Measurements from ENCODE around the gene IGSF21.

Gene IGSF21

DNA sequence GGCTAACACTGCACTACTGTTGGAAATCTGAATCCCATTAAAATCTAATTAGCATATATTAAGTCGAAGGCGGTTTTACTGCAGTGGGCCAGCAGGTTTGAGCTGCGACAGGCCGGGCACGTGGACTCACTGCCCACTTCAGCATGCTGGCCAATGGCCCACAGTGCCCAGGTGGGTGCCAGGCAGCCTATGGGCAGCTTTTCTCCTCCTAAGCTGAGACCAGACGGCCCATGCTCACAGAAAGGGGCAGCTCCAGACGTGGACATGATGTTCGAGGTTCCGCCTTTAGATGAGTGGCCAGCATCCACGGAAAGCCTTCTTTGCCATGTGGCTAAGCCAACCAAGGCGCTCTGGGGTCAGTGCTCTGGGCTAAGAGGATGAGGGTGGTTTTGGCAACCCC is 283.4 kb downstream of the IGSF21 start:
- Histone ChIP-seq H3K36me3 (ENCODE audit: control insufficient read depth, low read length) (no peaks in the 10 kb centered on the region), H4K20me1 (ENCODE audit: control insufficient read depth, insufficient read depth, low read depth, low read length) (no peaks in the 10 kb centered on the region), H3K4me2 (ENCODE audit: low read length) (no peak overlapping the region), H3K9me3 (ENCODE audit: control insufficient read depth, insufficient read depth, low read length) (no peaks in the 10 kb centered on the region), H3K9me2 (replicated peaks; ENCODE audit: control insufficient read depth, low read length) (no peaks in the 10 kb centered on the region), H3K27me3 (ENCODE audit: control insufficient read depth, low read length) (no peaks in the 10 kb centered on the region; the same call in 1 of the 2 replicates), H3K79me2 (ENCODE audit: control insufficient read depth, low read length) (no peaks in the 10 kb centered on the region), H3F3A (ENCODE audit: control insufficient read depth, insufficient read depth) (no peaks in the 10 kb centered on the region), H3K4me1 (ENCODE audit: control insufficient read depth, low read length) (no peaks in the 10 kb centered on the region), H3K27ac (ENCODE audit: low read depth, low read length) (no peak overlapping the region), H3K4me3 (ENCODE audit: low read length) (no peak overlapping the region)
- TF ChIP-seq, protein P1, sequence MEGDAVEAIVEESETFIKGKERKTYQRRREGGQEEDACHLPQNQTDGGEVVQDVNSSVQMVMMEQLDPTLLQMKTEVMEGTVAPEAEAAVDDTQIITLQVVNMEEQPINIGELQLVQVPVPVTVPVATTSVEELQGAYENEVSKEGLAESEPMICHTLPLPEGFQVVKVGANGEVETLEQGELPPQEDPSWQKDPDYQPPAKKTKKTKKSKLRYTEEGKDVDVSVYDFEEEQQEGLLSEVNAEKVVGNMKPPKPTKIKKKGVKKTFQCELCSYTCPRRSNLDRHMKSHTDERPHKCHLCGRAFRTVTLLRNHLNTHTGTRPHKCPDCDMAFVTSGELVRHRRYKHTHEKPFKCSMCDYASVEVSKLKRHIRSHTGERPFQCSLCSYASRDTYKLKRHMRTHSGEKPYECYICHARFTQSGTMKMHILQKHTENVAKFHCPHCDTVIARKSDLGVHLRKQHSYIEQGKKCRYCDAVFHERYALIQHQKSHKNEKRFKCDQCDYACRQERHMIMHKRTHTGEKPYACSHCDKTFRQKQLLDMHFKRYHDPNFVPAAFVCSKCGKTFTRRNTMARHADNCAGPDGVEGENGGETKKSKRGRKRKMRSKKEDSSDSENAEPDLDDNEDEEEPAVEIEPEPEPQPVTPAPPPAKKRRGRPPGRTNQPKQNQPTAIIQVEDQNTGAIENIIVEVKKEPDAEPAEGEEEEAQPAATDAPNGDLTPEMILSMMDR (IDR thresholded peaks at IDR 0.05; ENCODE audit: low read depth, low read length, poor library complexity, severe bottlenecking): no peak
- TF ChIP-seq EZH2phosphoT487 (IDR thresholded peaks at IDR 0.05; ENCODE audit: borderline replicate concordance, low read length): no peak

DNA sequence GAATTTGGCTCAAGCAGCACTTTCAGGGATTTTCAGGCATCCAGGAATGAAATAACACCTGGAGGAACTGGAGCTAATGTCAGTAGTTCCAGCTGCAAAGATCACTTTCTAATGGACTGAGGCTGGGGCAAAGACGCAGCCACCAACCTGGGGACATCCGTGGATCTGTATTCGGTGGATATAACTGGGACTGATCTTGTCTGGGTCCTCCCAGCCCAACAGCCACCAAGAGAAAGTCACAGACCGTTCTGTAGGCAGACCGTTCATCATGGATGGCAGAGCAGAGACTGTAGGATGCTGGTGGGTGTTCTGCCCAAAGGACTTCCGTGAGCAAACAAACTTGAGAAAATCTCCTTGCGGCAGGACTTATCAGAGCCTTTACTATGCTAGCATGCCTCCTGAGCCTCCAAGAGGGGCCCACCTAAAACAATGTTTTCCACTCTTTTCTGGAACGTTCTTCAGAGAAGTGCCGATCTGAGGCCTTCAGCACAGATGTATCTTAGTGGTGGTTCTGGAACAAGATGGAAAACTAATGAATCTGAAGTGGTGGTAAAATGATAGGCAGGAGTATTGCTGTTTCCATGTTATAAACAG is 287.1 kb downstream of the IGSF21 start:
- Histone ChIP-seq H3K36me3 (ENCODE audit: control insufficient read depth, low read length) (no peaks in the 10 kb centered on the region), H3K79me2 (ENCODE audit: control insufficient read depth, low read length) (no peaks in the 10 kb centered on the region), H4K20me1 (ENCODE audit: control insufficient read depth, insufficient read depth, low read depth, low read length) (no peaks in the 10 kb centered on the region), H3K9me3 (ENCODE audit: control insufficient read depth, insufficient read depth, low read length) (no peaks in the 10 kb centered on the region), H3F3A (ENCODE audit: control insufficient read depth, insufficient read depth) (no peaks in the 10 kb centered on the region), H3K4me3 (ENCODE audit: low read length) (no peak overlapping the region), H3K27ac (ENCODE audit: low read depth, low read length) (no peak overlapping the region), H3K9me2 (replicated peaks; ENCODE audit: control insufficient read depth, low read length) (no peaks in the 10 kb centered on the region), H3K4me1 (ENCODE audit: control insufficient read depth, low read length) (no peaks in the 10 kb centered on the region), H3K4me2 (ENCODE audit: low read length) (no peak overlapping the region), H3K27me3 (ENCODE audit: control insufficient read depth, low read length) (peaks cover 4% of the 10 kb centered on the region; the same call in 1 of the 2 replicates)
- TF ChIP-seq EZH2phosphoT487 (IDR thresholded peaks at IDR 0.05; ENCODE audit: borderline replicate concordance, low read length): no peak
- TF ChIP-seq, protein P1 (IDR thresholded peaks at IDR 0.05; ENCODE audit: low read depth, low read length, poor library complexity, severe bottlenecking): no peak

DNA sequence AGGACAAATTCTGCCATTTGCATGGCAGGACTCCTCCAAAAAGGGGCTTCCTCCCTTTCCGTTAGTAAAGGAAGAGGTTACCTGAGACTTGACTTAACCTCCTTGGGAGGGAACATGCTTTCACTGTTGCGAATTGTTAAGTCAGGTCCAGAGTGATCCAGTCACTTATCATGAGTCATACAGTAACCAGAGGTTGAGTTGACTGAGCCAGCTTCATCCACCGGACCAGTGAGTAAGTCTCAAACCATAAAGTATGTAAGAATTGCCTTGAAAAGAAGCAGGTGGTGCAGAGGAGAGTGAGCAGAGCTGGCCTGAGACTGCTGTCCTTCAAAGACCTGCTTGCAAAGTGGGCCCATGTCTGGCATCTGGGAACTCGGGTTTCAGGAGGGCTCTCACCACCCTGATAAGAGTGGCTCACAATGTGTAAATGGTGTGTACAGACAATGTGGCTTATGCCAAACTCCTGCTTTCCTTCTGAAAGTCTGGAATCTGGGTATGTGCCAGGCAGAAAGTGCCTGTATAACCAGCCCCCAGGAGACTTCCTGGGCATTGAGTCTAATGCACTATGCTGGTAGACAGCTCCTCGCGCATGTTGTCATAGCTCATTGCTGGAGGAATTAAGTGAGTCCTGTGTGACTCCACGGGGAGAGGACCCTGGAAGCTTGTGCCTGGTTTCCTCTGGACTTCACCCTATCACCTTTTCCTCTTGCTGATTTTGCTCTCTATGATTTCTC is 288.8 kb downstream of the IGSF21 start:
- H3K4me3 ChIP-seq (ENCODE audit: low read length): no peak overlapping the region
- no peaks in the 10 kb centered on the region for H3K79me2 ChIP-seq (ENCODE audit: control insufficient read depth, low read length)
- peaks cover 4% of the 10 kb centered on the region; the same call in 1 of the 2 replicates for H3K27me3 ChIP-seq (ENCODE audit: control insufficient read depth, low read length)
- no peaks in the 10 kb centered on the region for H3K4me1 ChIP-seq (ENCODE audit: control insufficient read depth, low read length)
- no peak overlapping the region for H3K27ac ChIP-seq (ENCODE audit: low read depth, low read length)
- no peak overlapping the region for H3K4me2 ChIP-seq (ENCODE audit: low read length)
- H3F3A ChIP-seq (ENCODE audit: control insufficient read depth, insufficient read depth): no peaks in the 10 kb centered on the region
- H3K36me3 ChIP-seq (ENCODE audit: control insufficient read depth, low read length): no peaks in the 10 kb centered on the region
- no peaks in the 10 kb centered on the region for H3K9me3 ChIP-seq (ENCODE audit: control insufficient read depth, insufficient read depth, low read length)
- H4K20me1 ChIP-seq (ENCODE audit: control insufficient read depth, insufficient read depth, low read depth, low read length): no peaks in the 10 kb centered on the region
- TF ChIP-seq, protein P1 (IDR thresholded peaks at IDR 0.05; ENCODE audit: low read depth, low read length, poor library complexity, severe bottlenecking): no peak
- no peak for TF ChIP-seq EZH2phosphoT487 (IDR thresholded peaks at IDR 0.05; ENCODE audit: borderline replicate concordance, low read length)
- H3K9me2 ChIP-seq (replicated peaks; ENCODE audit: control insufficient read depth, low read length): no peaks in the 10 kb centered on the region
